ENCODE data around the gene ZNF446. TPM values are rescaled to one million over a fixed set of nuclear protein-coding genes. Genes with fewer than 3 reads are reported as not detected.

Gene ZNF446
- total and polyA plus RNA-seq, 10 of the 15 experiments (the other 5 are each of a cell fraction or from before 2014, with no cell fraction given): 0.14 to 6.9 (median 4.1) TPM

GRCh38 chr19:58519355-58520256, 43.5 kb downstream of the ZNF446 start, which contains the start of gene ZBTB45 (continued):
- TF ChIP-seq USF2 (IDR thresholded peaks at IDR 0.05; ENCODE audit: borderline replicate concordance, low read depth, low read length): no peak
- peak; percentile 90 for TF ChIP-seq CREB1 (IDR thresholded peaks at IDR 0.05; ENCODE audit: low read depth)
- TF ChIP-seq ZZZ3 (IDR thresholded peaks at IDR 0.05; ENCODE audit: control insufficient read depth, insufficient read length, low read depth): no peak
- TF ChIP-seq TAF1 (IDR thresholded peaks at IDR 0.05; ENCODE audit: borderline replicate concordance, low read depth, low read length): peak; percentile 96
- peak; percentile 95 for TF ChIP-seq ELK1 (IDR thresholded peaks at IDR 0.05; ENCODE audit: low read depth, low read length)
- TF ChIP-seq LARP7 (IDR thresholded peaks at IDR 0.05): peak; percentile 93
- peak; percentile 96 for TF ChIP-seq NBN (IDR thresholded peaks at IDR 0.05)
- TF ChIP-seq BCL11A (IDR thresholded peaks at IDR 0.05; ENCODE audit: low read depth, low read length): no peak
- TF ChIP-seq FOS (IDR thresholded peaks at IDR 0.05; ENCODE audit: borderline replicate concordance, extremely low read depth, insufficient read length): no peak
- TF ChIP-seq REST (IDR thresholded peaks at IDR 0.05; ENCODE audit: low read depth, low read length): peak; percentile 22; the same call in 1 of the 2 replicates
- peak; percentile 23 for TF ChIP-seq NKRF (conservative IDR thresholded peaks at IDR 0.05)
- TF ChIP-seq CBX5 (IDR thresholded peaks at IDR 0.05; ENCODE audit: low read depth): peak; percentile 92
- TF ChIP-seq RAD21 (IDR thresholded peaks at IDR 0.05; ENCODE audit: insufficient read depth, low read depth, low read length): peak; percentile 80
- no peak for TF ChIP-seq PRDM15 (CRISPR knock-in tag; IDR thresholded peaks at IDR 0.05)
- TF ChIP-seq KDM1A (IDR thresholded peaks at IDR 0.05; ENCODE audit: borderline replicate concordance): no peak
- TF ChIP-seq ESRRA (IDR thresholded peaks at IDR 0.05; ENCODE audit: low read length): no peak; the same call in 1 of the 2 replicates
- TF ChIP-seq PML (IDR thresholded peaks at IDR 0.05; ENCODE audit: low read length): peak; percentile 96
